DMS79 (cell line): ENCODE measurements around the gene GAS2L1.

Source experiments
- DNase-seq: peaks from one replicate; lab custom pipeline; 2025; lab: John Stamatoyannopoulos, UW

GAS2L1 gene

GRCh38 chr22:29306175-29306834 is at the start of gene GAS2L1:
Gene GAS2L1 (plus strand): TSS chr22:29306650. CDS start chr22:29308106, 1,456 bp downstream.
- peak; percentile 41 for DNase-seq

GRCh38 chr22:29257751-29258181 is 48.7 kb upstream of the GAS2L1 start:
- no peak for DNase-seq

DNA sequence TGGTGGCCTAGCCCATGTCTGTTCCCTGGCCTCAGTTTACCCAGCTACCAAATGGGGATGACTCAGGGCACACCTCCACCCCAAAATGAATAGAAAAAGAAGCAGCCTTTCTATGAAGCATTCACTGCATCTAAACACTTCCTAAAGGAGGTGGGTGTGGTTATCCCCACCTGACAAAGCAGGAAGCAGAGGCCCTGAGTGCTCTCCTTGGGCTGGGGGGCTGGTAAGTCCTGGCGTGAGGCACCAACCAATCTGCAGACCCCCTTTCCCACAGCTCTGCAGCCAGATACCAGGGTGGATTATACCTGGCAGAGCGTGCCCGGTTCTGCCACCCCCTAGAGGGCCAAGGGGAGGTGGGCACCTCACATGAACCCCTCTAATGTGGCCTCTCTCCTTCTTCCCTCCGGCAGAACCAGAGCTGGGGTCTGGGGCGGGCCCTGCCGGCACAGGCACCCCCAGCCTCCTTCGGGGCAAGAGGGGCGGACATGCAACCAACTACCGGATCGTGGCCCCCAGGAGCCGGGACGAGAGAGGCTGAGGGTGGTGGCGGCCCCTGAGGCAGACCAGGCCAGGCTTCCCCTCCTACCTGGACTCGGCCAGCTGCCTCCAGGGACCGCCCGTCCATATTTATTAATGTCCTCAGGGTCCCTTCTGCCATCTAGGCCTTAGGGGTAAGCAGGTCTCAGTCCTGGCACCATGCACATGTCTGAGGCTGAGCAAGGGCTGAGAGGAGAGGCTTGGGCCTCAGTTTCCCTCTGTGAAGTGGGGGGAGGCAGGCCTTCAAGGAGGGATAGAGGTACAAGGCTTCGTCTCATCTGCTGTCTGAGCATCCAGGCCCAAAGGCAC is 47.8 kb upstream of the GAS2L1 start:
- no peak for DNase-seq

GRCh38 chr22:29259253-29259899 is 47.1 kb upstream of the GAS2L1 start:
- no peak for DNase-seq

DNA sequence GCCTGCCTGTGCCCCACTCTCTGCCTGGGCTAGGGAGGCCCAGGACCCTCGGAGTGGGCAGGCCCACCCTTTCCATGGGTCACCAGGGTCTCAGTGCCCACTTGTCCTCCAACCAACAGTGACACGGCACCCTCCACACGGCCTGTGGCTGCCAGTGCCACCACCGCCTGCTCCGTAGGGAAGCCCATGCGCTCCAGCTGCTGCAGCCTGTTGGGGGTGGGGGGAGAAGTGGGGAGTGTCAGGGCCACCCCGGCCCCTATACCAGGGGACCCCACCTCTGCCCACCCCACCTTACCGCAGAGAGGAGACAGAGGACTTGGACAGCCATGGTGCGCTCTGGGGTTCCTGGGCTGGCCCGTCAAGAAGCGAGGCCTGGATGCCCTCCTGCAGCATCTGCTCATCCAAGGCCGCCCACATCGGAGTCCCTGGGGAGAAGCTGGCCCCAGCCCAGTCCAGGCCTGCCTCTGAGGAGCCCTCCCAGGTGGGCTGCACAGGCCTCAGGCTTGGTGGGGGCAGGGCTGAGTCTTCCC is 46.4 kb upstream of the GAS2L1 start:
- no peak for DNase-seq

DNA sequence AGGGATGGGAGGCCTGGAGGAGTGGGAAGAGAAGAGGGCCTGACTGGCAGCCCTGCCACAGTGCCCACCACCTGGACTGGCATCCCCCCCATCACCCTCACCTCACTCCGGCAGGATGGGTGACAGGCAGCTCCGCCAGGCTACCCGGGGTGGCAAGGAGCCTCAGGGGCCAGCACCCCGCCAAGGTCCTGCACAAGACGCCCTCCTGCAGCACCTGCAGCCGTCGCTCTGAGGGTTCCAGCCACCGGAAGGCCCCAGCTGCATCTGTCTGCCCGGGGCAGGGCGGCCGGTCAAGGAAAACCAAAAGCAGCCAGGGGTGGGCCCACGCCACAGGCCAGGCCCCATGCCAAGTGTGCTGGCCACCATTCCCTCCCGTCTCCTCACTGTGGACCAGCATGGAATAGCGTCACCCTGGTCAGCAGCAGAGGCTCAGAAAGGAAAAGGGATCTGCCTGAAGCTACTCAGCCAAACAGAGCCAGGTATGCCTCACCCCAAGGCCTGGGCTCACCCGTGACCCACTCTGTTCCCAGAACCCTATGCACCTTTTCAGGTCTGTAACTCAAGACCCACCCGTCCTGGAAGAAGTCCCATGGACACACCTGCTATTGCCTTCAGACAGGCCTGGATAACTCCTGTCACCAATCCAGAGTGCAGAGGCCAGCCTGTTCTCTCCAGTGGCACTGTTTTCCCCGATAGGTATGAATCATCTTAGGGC is 45.7 kb upstream of the GAS2L1 start:
- no peak for DNase-seq

GRCh38 chr22:29263791-29264276 is 42.6 kb upstream of the GAS2L1 start:
- DNase-seq, result no peak

- DNase-seq, result no peak
Observed at GRCh38 chr22:29265305-29265704, 41.1 kb upstream of the GAS2L1 start.

- DNase-seq, result no peak
Observed at GRCh38 chr22:29265929-29266328, 40.5 kb upstream of the GAS2L1 start.

DNA sequence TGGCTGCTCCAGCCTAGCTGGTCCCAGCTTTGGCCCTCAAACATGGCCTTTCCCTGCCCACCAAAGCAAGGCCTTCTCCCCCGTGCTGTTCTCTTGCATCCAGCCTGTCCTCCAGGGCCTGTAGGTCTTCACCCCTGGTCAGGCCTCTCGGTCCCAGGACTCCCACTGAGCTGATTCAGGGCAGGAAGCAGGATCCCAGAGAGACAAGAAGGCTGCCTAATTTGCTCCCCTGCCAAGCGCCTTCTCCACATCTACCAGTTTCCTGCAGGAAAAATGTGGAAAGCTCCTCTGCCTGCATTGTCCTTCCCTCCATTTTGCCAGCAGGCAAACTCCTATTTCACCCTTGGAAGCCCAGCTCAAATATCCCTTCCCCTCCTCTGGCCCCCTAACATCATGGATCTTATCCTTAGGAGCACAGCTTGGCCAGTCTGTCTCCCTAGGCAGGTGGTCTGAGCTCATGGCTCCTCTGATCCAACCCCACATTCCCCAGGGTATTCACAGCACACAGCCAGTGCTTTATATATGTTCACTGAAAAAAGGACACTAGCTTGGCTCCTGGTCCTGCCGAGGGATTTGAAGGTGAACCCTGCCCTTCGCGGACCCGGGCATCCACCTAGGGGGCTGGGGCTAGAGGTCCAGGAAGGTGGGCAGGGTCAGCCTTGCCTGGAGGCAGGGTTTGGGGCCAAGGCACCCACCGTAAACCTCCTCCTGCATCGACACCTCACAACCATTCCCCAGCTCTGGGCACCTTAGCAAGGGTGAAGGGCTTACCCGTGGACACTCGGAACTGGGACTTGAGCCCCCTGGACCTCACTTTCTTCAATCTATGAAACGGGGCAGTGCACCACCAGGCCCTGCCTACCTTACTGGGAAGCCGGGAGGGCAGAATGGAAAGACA is 39.6 kb upstream of the GAS2L1 start:
- DNase-seq, result no peak

DNA sequence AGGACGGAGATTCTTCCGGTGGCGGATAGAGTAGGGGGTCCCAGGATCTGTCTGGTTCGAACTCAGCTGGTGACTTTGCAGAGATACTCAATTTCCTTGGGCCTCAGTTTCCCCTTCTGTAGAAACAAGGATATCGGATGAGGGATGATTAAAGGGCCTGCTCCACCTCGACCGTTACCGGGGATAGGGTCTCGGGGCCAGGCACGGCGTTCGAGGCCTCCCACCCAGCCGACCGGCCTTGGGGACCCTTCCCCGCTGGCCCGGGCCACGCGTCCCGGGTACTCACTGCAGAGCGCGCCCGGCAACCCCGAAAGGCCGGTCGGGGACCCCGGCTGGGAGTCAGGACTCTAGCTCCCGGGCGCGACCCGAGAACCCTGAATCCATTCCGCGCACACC is 39.0 kb upstream of the GAS2L1 start:
- no peak for DNase-seq

GRCh38 chr22:29267858-29268510 is 38.5 kb upstream of the GAS2L1 start, which contains the start of the genes EWSR1 and RHBDD3:
Gene EWSR1 (plus strand): TSS chr22:29268268. CDS start chr22:29268337, 69 bp downstream.
Gene RHBDD3 (minus strand): TSS chr22:29267981. CDS start chr22:29265626, 2,355 bp downstream.
- peak; percentile 51 for DNase-seq

DNA sequence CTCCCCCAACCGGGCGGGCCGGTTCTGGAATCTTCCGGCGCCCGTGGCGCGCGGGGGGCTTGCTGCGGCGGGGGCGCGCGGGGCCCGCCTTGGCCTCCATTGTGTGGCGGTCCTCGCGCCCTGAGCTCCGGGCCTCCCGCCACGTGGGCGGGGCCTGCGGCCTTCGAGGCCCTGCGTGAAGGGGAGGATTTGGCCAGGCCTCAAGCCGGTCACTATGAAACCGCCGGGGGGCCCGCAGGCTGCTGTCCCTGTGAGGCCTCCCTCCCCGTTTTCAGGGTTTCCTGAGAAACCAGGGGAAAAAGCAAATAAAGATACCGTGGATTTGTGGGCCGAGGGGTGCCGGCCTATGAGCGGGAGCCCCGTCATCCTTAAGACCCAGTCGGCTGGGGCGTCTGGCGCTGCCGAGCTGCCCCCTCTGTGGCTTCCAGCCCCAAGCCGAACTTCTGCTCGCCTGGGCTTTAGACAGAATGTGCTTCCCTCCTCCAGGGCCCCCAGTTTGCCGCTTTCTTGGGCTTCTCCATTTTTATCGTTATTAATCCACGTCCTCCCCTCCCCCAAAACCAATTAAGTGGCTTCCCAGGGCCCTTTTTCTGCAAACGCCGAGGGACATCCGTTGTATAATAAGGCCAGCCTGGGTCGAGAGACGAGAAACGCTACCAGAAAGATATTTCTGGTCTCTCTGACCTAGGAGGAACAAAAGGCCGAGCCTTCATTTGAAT is 37.8 kb upstream of the GAS2L1 start:
- DNase-seq, result peak; percentile 10

DNA sequence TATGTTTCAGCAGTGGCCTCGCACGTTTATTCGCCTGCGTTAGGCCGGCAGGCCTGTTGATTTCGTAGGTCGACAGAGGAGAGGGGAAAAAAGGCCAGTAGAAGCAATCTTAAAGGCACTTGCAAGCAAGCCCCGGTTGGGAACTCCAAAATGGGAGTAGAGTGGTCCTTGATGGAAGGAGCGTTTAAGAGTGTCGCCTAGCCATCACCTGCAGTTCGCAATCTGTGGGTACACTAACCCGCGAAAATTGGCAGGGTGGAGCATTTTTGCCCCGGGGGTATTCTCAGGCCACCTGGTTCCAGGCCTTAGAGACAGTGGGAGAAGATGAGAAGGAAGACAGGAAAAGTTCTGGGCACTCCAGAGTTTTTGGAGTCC is 37.2 kb upstream of the GAS2L1 start:
- peak; percentile 1 for DNase-seq

- no peak for DNase-seq
Observed at GRCh38 chr22:29269731-29270474, 36.5 kb upstream of the GAS2L1 start.

GRCh38 chr22:29270475-29271271 is 35.8 kb upstream of the GAS2L1 start:
- DNase-seq, result no peak

DNA sequence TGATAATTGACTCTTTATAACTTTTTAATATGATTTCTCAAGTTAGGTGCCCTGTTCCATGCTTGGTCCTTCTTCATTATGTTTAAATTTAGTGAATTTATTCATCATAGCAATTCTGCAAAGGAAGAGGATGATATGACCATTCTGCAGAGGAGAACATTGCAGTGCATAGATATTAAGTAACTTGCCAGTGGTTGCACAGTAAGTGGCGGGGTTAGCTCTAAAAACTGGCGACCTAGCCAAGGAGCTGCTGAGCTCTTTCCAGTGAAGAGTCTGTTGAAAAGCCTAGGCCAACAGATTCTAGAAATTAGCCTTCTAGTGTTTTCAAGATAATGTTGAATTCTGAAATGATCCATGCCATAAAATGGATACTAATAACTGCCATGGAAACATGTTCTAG is 33.8 kb upstream of the GAS2L1 start:
- DNase-seq, result no peak

GRCh38 chr22:29275167-29275566 is 31.3 kb upstream of the GAS2L1 start:
- DNase-seq, result no peak
